GM12874 (cell line): ENCODE results near the gene DZIP3.

Experiments used
- TF ChIP-seq, protein P1 (sequence below): IDR thresholded peaks from 2 replicates; pipeline ENCODE4 v1.5.1; 2011; ENCODE audit warnings: low read depth, mild to moderate bottlenecking, control low read depth, low read length, moderate library complexity; ENCODE audit not compliant: insufficient read depth

DZIP3 gene

DNA sequence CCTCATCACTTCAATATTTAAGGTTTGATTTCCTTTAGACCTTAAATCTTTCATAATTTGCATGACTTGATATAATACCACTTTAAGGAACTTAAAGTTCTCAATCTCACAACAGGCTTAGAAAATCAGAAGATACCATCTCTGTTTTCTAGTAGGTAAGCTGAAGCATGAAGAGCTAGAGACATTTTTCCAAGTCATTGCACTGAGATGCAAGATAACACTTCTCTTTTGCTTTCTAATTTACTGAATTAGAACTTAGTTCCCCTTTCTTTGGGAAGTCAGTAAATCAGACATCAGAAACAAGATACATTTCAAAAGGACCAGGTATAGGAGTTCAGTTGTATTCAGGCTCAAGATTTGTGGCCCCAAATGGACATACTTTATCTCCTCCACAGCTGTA is 79.7 kb downstream of the DZIP3 start:
- TF ChIP-seq, protein P1, sequence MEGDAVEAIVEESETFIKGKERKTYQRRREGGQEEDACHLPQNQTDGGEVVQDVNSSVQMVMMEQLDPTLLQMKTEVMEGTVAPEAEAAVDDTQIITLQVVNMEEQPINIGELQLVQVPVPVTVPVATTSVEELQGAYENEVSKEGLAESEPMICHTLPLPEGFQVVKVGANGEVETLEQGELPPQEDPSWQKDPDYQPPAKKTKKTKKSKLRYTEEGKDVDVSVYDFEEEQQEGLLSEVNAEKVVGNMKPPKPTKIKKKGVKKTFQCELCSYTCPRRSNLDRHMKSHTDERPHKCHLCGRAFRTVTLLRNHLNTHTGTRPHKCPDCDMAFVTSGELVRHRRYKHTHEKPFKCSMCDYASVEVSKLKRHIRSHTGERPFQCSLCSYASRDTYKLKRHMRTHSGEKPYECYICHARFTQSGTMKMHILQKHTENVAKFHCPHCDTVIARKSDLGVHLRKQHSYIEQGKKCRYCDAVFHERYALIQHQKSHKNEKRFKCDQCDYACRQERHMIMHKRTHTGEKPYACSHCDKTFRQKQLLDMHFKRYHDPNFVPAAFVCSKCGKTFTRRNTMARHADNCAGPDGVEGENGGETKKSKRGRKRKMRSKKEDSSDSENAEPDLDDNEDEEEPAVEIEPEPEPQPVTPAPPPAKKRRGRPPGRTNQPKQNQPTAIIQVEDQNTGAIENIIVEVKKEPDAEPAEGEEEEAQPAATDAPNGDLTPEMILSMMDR: no peak

DNA sequence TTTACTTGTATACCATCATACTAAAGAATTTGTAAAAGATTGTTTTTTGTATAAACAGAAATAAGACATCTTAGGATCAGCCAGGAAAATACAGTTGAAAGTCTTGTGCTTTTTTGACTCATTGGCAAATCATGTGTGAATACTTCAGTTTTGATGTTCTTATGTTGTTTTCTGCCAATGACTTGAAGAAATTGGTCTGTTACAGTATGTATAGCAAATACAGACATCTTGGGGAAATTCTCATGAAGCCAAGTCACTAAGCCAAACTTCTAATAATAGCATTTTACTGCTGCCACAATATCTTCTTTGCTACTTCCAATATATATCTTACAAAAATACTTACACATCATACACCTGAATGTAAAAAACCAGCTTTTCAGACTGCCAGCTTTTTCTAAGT is 83.2 kb downstream of the DZIP3 start:
- TF ChIP-seq, protein P1: no peak

DNA sequence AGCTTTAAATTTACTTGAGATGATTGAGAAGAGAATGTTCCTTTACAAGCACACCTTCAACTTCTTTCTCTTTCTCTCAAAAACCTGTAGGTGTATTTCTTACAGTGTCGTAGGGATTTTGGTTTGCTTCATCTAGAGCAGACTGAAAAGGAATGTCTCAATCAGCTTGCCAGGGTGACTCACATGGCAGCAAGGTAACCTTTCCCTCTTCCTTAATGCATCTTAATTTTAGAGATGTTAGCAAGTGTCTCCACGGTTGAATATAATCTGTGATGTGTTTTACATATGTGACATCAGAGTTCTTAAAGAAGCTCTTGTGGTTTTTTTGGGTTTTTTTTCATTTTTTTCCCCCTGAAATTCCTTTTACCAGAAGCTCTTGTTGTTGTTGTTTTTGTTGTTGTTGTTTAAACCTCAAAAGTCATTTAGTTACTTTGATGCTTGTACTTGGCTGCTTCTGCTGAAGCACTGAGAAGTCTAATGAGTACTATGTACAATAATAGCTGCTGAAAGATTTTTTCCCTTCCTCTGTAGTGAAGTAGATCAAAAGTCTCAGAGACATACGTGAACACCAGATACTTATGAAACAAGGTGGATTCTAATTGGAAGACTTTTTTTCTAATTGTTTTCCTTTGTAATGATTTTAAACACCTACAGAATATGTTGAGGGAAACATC is 84.6 kb downstream of the DZIP3 start:
- TF ChIP-seq, protein P1: no peak

DNA sequence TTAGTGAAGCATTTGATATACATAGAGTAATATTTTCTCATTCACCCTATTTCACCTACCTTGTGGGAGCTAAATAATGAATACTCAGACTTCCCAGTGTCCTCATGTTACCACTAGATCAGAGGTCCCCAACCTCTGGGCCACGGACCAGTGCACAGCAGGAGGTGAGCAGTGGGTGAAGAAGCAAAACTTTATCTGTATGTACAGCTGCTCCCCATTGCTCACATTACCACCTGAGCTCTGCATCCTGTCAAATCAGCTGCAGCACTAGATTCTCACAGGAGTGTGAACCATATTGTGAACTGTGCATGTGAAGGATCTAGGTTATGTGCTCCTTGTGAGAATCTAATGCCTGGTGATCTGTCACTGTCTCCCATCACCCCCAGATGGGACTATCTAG is 88.3 kb downstream of the DZIP3 start:
- TF ChIP-seq, protein P1: no peak

DNA sequence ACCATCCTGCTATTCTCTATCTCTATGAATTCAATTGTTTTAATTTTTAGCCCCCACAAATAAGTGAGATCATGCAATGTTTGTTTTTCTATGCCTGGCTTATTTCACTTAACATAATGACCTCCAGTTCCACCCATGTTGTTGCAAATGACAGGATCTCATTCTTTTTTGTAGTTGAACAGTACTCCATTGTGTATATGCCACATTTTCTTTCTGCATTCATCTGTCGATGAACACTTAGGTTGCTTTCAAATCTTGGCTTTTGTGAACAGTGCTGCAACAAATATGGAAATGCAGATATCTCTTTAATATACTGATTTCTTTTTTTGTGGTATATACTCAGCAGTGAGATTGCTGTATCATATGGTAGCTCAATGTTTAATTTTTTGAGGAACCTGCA is 108.9 kb downstream of the DZIP3 start:
- TF ChIP-seq, protein P1: no peak

DNA sequence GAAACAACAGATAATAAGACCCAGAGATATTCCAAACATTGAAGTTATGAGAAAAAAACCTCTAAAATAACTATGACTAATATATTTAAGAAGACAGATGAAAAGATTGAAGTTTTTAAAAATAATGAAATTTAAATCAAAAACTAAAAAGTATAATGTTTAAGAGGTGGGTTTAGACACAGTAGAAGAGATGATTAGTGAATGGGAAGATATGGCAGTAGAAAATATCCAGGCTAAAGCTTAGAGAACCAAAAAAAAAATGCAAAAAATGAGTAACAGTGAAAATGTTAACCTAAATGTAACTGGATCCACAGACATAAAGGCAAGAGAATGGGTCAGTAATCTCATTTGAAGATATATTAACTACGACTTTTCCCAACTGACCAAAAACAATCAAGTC is 115.5 kb downstream of the DZIP3 start:
- TF ChIP-seq, protein P1: no peak

DNA sequence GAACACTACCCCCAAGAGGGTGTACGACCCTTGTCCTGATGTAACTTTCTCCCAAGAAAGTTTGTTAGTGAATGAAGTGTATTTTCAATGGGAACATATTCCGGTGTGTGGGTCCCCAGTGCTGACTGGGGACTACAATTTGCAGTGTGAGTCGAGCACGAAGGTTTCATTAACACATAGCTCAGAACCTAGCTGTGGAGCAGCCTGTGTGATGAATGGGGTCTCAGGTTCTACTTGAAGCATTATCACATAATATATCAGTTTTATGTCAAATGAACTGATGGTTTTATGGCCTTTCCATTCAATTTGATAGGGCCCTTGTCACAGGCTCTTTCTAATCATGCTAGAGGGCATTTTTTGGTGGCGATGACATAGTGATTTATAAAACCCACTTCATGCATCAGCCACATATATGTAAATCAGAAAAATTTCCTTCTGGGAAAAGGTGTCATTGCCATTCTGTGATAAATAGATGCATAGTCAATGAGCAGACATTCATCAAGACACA is 123.5 kb downstream of the DZIP3 start:
- TF ChIP-seq, protein P1: no peak
